NB4 (cell line): Measurements from ENCODE around the gene LEMD2.

Experiments
- DNase-seq: peaks from one replicate; pipeline ENCODE4 v3.0.0; 2010; ENCODE audit warnings: low read depth
- H3K4me3 ChIP-seq: one replicate; pipeline ENCODE4 v1.5.1; 2011; ENCODE audit warnings: mild to moderate bottlenecking, low read depth, low read length, moderate library complexity
- CTCF ChIP-seq: IDR thresholded peaks from one replicate; pipeline ENCODE4 v1.5.1; 2012; ENCODE audit warnings: low read depth, low read length
- MAX ChIP-seq: IDR thresholded peaks from 2 replicates; pipeline ENCODE4 v1.6.1; 2011; ENCODE audit warnings: low read depth, low read length
- MYC ChIP-seq: IDR thresholded peaks from 2 replicates; pipeline ENCODE4 v1.6.1; 2011; ENCODE audit warnings: low read depth, low read length
- POLR2A ChIP-seq: IDR thresholded peaks from 2 replicates; pipeline ENCODE4 v1.6.1; 2011; ENCODE audit warnings: mild to moderate bottlenecking; ENCODE audit not compliant: insufficient read length; ENCODE audit errors: extremely low read depth

LEMD2 gene

GRCh38 chr6:33830635-33831240 lies 41.8 kb upstream of the LEMD2 start:
- TF ChIP-seq CTCF (no peak), POLR2A (no peak), MYC (no peak), MAX (no peak)
- H3K4me3 ChIP-seq: no peak overlapping the region
- no peak for DNase-seq

DNA sequence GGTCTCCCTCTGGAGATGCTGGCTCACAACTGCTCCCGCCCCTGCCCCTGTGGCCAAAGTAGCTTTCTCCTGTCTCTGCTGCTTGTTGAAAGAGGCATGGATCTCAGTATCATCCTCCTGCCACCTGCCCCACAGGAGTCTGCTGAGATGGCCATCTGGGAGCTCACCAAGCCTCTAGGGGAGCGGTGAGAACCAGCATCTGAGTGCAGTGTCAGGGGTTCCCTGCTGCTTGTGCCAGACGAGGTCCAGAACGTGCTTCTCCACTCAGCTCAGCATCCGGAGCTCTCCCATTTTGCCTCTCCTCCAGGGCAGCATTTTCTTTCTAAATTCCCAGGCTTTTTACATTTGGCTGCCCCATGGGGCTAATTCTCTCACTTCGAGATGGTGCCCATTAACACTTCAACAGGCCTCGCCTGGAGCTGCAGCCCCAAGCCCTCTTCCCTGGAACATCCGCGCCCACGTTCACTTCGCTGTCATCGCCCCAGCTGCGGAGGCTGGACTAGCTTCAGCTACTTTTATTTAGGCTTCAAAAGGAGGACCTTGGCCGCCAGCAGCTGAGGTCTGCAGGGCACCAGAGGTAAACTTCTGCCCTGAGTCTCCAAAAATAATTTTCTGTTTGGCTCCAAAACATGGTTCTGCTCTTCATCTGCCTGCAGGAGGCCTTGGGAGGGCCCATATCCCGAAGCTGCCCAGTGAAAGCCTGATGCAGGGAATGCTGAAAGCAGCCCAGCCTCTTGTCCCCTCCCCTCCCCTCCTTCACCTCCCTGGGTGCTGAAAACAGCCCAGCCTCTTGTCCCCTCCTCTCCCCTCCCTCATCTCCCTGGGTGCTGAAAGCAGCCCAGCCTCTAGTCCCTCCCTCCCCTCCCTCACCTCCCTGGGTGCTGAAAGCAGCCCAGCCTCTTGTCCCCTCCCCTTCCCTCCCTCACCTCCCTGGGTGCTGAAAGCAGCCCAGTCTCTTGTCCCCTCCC lies 40.1 kb upstream of the LEMD2 start:
- no peak for TF ChIP-seq CTCF
- TF ChIP-seq MAX: no peak
- TF ChIP-seq POLR2A: no peak
- TF ChIP-seq MYC: no peak
- H3K4me3 ChIP-seq: no peak overlapping the region
- no peak for DNase-seq

- H3K4me3 ChIP-seq: no peak overlapping the region
- DNase-seq: no peak
- TF ChIP-seq POLR2A (no peak), CTCF (no peak), MAX (no peak), MYC (no peak)
Measured at GRCh38 chr6:33828452-33828763, 39.5 kb upstream of the LEMD2 start.

DNA sequence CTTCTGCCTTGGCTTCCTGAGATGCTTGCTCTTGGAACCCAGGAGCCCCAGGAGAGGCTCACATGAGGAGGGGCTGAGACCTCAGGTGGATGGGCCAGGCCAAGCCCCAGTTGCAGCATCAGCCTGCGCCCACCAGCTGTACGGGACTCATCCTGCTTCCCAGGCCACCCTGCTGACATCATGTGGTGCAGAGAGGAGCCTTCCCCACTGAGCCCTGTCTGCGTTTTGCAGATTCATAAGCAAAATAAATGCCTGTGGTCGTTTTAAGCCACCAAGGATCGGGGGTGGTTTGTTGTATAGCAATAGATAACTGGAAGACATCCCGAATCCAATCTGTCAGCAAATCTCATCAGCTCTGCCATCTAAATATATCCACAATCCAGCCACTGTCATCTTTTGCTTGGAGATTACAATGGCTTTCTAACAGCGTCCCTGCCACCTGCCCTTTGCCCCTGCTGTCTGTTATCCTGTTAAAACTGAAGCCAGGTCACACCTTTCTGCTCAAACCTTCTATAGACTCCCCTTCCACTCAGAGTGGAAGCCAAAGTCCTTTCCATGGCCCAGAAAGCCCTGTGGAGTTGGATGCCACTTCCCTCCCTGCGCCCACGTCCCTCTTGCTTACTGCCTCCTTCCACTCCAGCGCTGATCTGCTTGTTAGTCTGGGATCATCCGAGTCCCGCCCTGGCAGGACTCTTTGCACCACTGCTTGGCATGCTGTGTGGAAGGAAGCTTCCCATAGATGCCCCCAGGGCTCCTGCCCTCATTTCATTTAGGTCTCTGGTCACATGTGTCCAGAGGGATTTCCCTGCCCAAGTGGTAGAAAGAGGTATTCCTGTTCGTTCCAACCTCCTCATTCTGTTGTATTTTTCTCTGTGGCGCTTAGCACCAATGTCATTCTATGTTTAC lies 38.9 kb upstream of the LEMD2 start:
- TF ChIP-seq CTCF (no peak), MYC (no peak), MAX (no peak), POLR2A (no peak)
- no peak for DNase-seq

GRCh38 chr6:33826537-33826936 lies 37.6 kb upstream of the LEMD2 start:
- TF ChIP-seq CTCF: no peak
- TF ChIP-seq MAX: no peak
- no peak for TF ChIP-seq POLR2A
- no peak for TF ChIP-seq MYC
- no peak for DNase-seq
- no peak overlapping the region for H3K4me3 ChIP-seq

More for the DNA sequence above, 38.9 kb upstream of the LEMD2 start:
- H3K4me3 ChIP-seq: no peak overlapping the region
